GM18508 (cell line): Measurements from ENCODE around the gene MYDGF.
"Not testable (repeated sequence)": the region's sequence is repeated elsewhere in the genome, so short reads cannot be mapped to it uniquely, and the experiment has no call there.

Experiments used
- ATAC-seq: cut with Tn5 transposase; IDR thresholded peaks from one replicate; pipeline ENCODE4 v1.9.1; 2021; ENCODE audit warnings: moderate number of reproducible peaks; ENCODE audit not compliant: insufficient read depth, unreplicated experiment

The MYDGF gene

GRCh38 chr19:4669723-4670480, at the start of gene MYDGF:
MYDGF (minus strand) TSS chr19:4670342; CDS start chr19:4670334, 8 bp downstream.
- ATAC-seq = no peak

GRCh38 chr19:4719499-4719866, 49.3 kb upstream of the MYDGF start:
- no peak for ATAC-seq

GRCh38 chr19:4717966-4718701, 48.0 kb upstream of the MYDGF start:
- no peak for ATAC-seq

GRCh38 chr19:4717191-4717965, 47.2 kb upstream of the MYDGF start:
- ATAC-seq = no peak

- ATAC-seq = no peak
These were observed 45.5 kb upstream of the MYDGF start for GRCh38 chr19:4715529-4716221.

GRCh38 chr19:4715178-4715528, 45.0 kb upstream of the MYDGF start:
- ATAC-seq = not testable (repeated sequence)

GRCh38 chr19:4714016-4714415, 43.9 kb upstream of the MYDGF start:
- no peak for ATAC-seq

- no peak for ATAC-seq
These were observed 43.3 kb upstream of the MYDGF start for GRCh38 chr19:4713384-4713951.

GRCh38 chr19:4712771-4713170, 42.6 kb upstream of the MYDGF start:
- no peak for ATAC-seq

- ATAC-seq = no peak
These were observed 41.1 kb upstream of the MYDGF start for GRCh38 chr19:4711211-4711610.

GRCh38 chr19:4710281-4710600, 40.1 kb upstream of the MYDGF start:
- no peak for ATAC-seq

- no peak for ATAC-seq
These were observed 39.5 kb upstream of the MYDGF start for GRCh38 chr19:4709440-4710280.

- ATAC-seq = no peak
These were observed 38.0 kb upstream of the MYDGF start for GRCh38 chr19:4707956-4708650.

GRCh38 chr19:4707322-4707721, 37.2 kb upstream of the MYDGF start:
- no peak for ATAC-seq

GRCh38 chr19:4705413-4706131, 35.4 kb upstream of the MYDGF start:
- ATAC-seq = no peak

- no peak for ATAC-seq
These were observed 34.2 kb upstream of the MYDGF start for GRCh38 chr19:4704317-4704673.

- ATAC-seq = no peak
These were observed 33.7 kb upstream of the MYDGF start for GRCh38 chr19:4703671-4704316.

- ATAC-seq = no peak
These were observed 32.6 kb upstream of the MYDGF start for GRCh38 chr19:4702764-4703163.
